22Rv1 (cell line): Measurements from ENCODE around the gene NANOS1.

Experiments used
- CTCF ChIP-seq: fragments of 450-650 bp; IDR thresholded peaks from 2 replicates; pipeline ENCODE4 v1.5.1; 2017; ENCODE audit warnings: mild to moderate bottlenecking
- ZFX ChIP-seq: fragments of 450-650 bp; IDR thresholded peaks from 2 replicates; pipeline ENCODE4 v1.6.1; 2017; ENCODE audit warnings: antibody characterized with exemption, borderline replicate concordance

GRCh38 chr10:119079599-119080520 lies 50.3 kb downstream of the NANOS1 start:
- no peak for TF ChIP-seq CTCF
- no peak for TF ChIP-seq ZFX
